ENCODE measurements around the gene CHAF1A.

DNA sequence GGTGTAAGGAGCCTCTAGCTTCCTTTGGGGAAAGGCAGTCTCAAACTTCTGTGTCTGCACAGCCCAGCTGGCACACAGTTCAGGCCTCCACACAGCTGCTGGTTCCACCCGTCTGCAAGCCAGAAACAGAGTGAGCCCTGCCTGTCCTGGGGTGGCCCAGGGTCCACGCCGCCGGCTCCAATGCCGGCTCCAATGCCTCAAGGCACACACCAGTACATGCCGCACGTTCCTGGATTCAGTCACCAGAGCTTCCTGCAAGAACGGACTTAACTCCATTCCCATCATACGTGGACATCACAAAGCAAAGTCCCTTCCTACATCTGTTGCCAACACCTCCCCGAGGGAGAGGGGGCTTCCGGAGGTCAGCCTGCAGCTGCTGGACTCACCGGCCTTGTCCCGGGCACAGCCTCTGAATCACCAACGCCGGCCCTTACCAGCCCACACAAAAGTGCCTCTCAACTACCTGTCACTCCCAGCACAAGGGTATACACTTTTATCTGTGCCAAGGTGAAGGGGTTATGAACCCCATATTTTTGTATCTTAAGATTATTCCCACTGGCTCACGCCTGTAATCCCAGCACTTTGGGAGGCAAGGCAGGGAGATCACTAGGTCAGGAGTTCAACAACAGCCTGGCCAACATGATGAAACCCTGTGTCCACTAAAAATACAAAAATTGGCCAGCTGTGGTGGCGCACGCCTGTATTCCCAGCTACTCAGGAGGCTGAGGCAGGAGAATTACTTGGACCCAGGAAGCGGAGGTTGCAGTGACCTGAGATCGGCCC is 10.5 kb upstream of the CHAF1A start:
- TF ChIP-seq POLR2AphosphoS5 (IDR thresholded peaks at IDR 0.05) (peak; percentile 37 to 74 (median 60)), CTCF (IDR thresholded peaks at IDR 0.05) (no peak)
